ENCODE results near the gene TMEM202. TPM values are rescaled to one million over a fixed set of nuclear protein-coding genes. Genes with fewer than 3 reads are reported as not detected.
A peak's percentile ranks its signal among the peaks of the same experiment; 100 is the strongest.
"Not testable (repeated sequence)": the region's sequence is repeated elsewhere in the genome, so short reads cannot be mapped to it uniquely, and the experiment has no call there.

Gene TMEM202
- total and polyA plus RNA-seq, 7 donors: not detected

GRCh38 chr15:72377331-72377730 is 20.8 kb upstream of the TMEM202 start:
- Histone ChIP-seq H3K27me3 (ENCODE audit: insufficient read depth in 3 of 3, low read length in 2 of 3) (no peaks in the 10 kb centered on the region), H3K4me3 (peak overlapping the region; percentile 93), H3K4me1 (peaks cover 30% of the 10 kb centered on the region), H3K27ac (peak overlapping the region; percentile 96), H3K36me3 (ENCODE audit: insufficient read depth in 1 of 2, low read depth in 1 of 2) (peaks cover 0 to 13% of the 10 kb centered on the region in 2 donors), H3K9me3 (no peaks in the 10 kb centered on the region)
- DNase-seq: no peak
- no peak for TF ChIP-seq CTCF (IDR thresholded peaks at IDR 0.05)
- intact Hi-C loops (cut with DNase I): loop anchor here in 1 of 2 donors (5.0 kb wide), 1 partner anchor 95 kb away; the partner anchor contains the start of gene ARIH1
- ATAC-seq: no peak
- WGBS, 3 donors: 87 to 91% (median 91%) methylated on average over 1 of the region's 1 CpG

GRCh38 chr15:72379106-72379505 is 19.0 kb upstream of the TMEM202 start:
- DNase-seq; H3K36me3 ChIP-seq (ENCODE audit: insufficient read depth in 1 of 2, low read depth in 1 of 2); H3K27ac ChIP-seq; ATAC-seq; H3K9me3 ChIP-seq; H3K27me3 ChIP-seq (ENCODE audit: insufficient read depth in 3 of 3, low read length in 2 of 3); H3K4me3 ChIP-seq: not testable (repeated sequence)
- H3K4me1 ChIP-seq: peaks cover 19% of the 10 kb centered on the region
- WGBS, 3 donors: 74 to 77% (median 75%) methylated on average over 3 of the region's 3 CpGs
- intact Hi-C loops (cut with DNase I): loop anchor here in 1 of 2 donors (5.0 kb wide), 1 partner anchor 93 kb away; the partner anchor contains the start of gene ARIH1

- intact Hi-C loops (cut with DNase I): loop anchor here in 1 of 2 donors (5.0 kb wide), 1 partner anchor 92 kb away; the partner anchor contains the start of gene ARIH1
These were observed 18.2 kb upstream of the TMEM202 start for GRCh38 chr15:72379856-72380430.

GRCh38 chr15:72380743-72381142 is 17.4 kb upstream of the TMEM202 start:
- no peaks in the 10 kb centered on the region for H3K9me3 ChIP-seq
- H3K27me3 ChIP-seq (ENCODE audit: insufficient read depth in 3 of 3, low read length in 2 of 3): peaks cover 0 to 6% (median 0%) of the 10 kb centered on the region in 3 donors
- peaks cover 11% of the 10 kb centered on the region for H3K4me1 ChIP-seq
- H3K27ac ChIP-seq: no peak overlapping the region
- H3K36me3 ChIP-seq (ENCODE audit: insufficient read depth in 1 of 2, low read depth in 1 of 2): no peaks in the 10 kb centered on the region
- no peak overlapping the region for H3K4me3 ChIP-seq
- ATAC-seq (no peak), DNase-seq (no peak)
- WGBS, 3 donors: 69 to 78% (median 71%) methylated on average over 4 of the region's 4 CpGs
- TF ChIP-seq CTCF (IDR thresholded peaks at IDR 0.05): no peak
- intact Hi-C loops (cut with DNase I): no loop called here

More at GRCh38 chr15:72379856-72380430, 18.2 kb upstream of the TMEM202 start:
- Histone ChIP-seq H3K9me3 (no peaks in the 10 kb centered on the region), H3K4me1 (peaks cover 11% of the 10 kb centered on the region), H3K36me3 (ENCODE audit: insufficient read depth in 1 of 2, low read depth in 1 of 2) (no peaks in the 10 kb centered on the region), H3K4me3 (no peak overlapping the region), H3K27ac (no peak overlapping the region), H3K27me3 (ENCODE audit: insufficient read depth in 3 of 3, low read length in 2 of 3) (no peaks in the 10 kb centered on the region)
- DNase-seq: no peak
- TF ChIP-seq CTCF (IDR thresholded peaks at IDR 0.05): no peak
- 42 to 54% (median 47%) methylated on average over 2 of the region's 2 CpGs for WGBS, 3 donors
- no peak for ATAC-seq

- Histone ChIP-seq H3K27ac (no peak overlapping the region), H3K9me3 (no peaks in the 10 kb centered on the region), H3K27me3 (ENCODE audit: insufficient read depth in 3 of 3, low read length in 2 of 3) (peaks cover 0 to 6% (median 0%) of the 10 kb centered on the region in 3 donors), H3K4me1 (peaks cover 3% of the 10 kb centered on the region), H3K36me3 (ENCODE audit: insufficient read depth in 1 of 2, low read depth in 1 of 2) (no peaks in the 10 kb centered on the region), H3K4me3 (no peak overlapping the region)
- DNase-seq: no peak
- WGBS, 3 donors: 65 to 78% (median 74%) methylated on average over 2 of the region's 2 CpGs
- ATAC-seq: no peak
- intact Hi-C loops (cut with DNase I): no loop called here
- no peak for TF ChIP-seq CTCF (IDR thresholded peaks at IDR 0.05)
These were observed 16.0 kb upstream of the TMEM202 start for GRCh38 chr15:72382146-72382545.
